IPS-18a (cell line): ENCODE data around the gene REC114.
"Not testable (repeated sequence)": the region's sequence is repeated elsewhere in the genome, so short reads cannot be mapped to it uniquely, and the experiment has no call there.

Source experiments
- H3K27ac ChIP-seq: one replicate; pipeline ENCODE4 v1.5.1; 2013; ENCODE audit warnings: low read length
- H3K27me3 ChIP-seq: one replicate; pipeline ENCODE4 v1.6.1; 2013; ENCODE audit warnings: mild to moderate bottlenecking, low read length; ENCODE audit not compliant: control insufficient read depth, insufficient read depth
- H3K36me3 ChIP-seq: one replicate; pipeline ENCODE4 v1.6.1; 2013; ENCODE audit warnings: low read depth, low read length; ENCODE audit not compliant: control insufficient read depth
- H3K4me1 ChIP-seq: one replicate; pipeline ENCODE4 v1.6.1; 2013; ENCODE audit warnings: low read depth, low read length; ENCODE audit not compliant: control insufficient read depth
- H3K4me3 ChIP-seq: one replicate; pipeline ENCODE4 v1.5.1; 2013; ENCODE audit warnings: low read length
- H3K9ac ChIP-seq: one replicate; pipeline ENCODE4 v1.6.1; 2013; ENCODE audit warnings: mild to moderate bottlenecking, low read length, moderate library complexity
- H3K9me3 ChIP-seq: one replicate; pipeline ENCODE4 v1.6.1; 2013; ENCODE audit warnings: low read depth, low read length; ENCODE audit not compliant: control insufficient read depth

REC114 gene

GRCh38 chr15:73442968-73443367, at the start of gene REC114:
Gene REC114 (plus strand): TSS chr15:73443164. CDS start chr15:73443186, 22 bp downstream.
- Histone ChIP-seq H3K27me3 (no peaks in the 10 kb centered on the region), H3K9ac (no peak within 1 kb of the TSS), H3K9me3 (no peaks in the 10 kb centered on the region), H3K27ac (no peak within 1 kb of the TSS), H3K4me3 (no peak within 1 kb of the TSS), H3K36me3 (no peaks in the 10 kb centered on the region), H3K4me1 (no peaks in the 10 kb centered on the region)

- Histone ChIP-seq H3K4me3 (no peak overlapping the region), H3K4me1 (peaks cover 22% of the 10 kb centered on the region)
Observed at GRCh38 chr15:73393336-73393735, 49.6 kb upstream of the REC114 start.

GRCh38 chr15:73394782-73395181, 48.2 kb upstream of the REC114 start:
- Histone ChIP-seq H3K27ac (no peak overlapping the region), H3K9ac (no peak overlapping the region), H3K9me3 (no peaks in the 10 kb centered on the region), H3K36me3 (no peaks in the 10 kb centered on the region), H3K27me3 (no peaks in the 10 kb centered on the region), H3K4me3 (no peak overlapping the region), H3K4me1 (peaks cover 12% of the 10 kb centered on the region)

More at GRCh38 chr15:73393336-73393735, 49.6 kb upstream of the REC114 start:
- no peaks in the 10 kb centered on the region for H3K27me3 ChIP-seq
- H3K36me3 ChIP-seq, result no peaks in the 10 kb centered on the region
- no peak overlapping the region for H3K9ac ChIP-seq
- no peaks in the 10 kb centered on the region for H3K9me3 ChIP-seq
- no peak overlapping the region for H3K27ac ChIP-seq

- Histone ChIP-seq H3K36me3 (no peaks in the 10 kb centered on the region), H3K27me3 (no peaks in the 10 kb centered on the region), H3K4me3 (no peak overlapping the region), H3K27ac (no peak overlapping the region), H3K9ac (no peak overlapping the region), H3K4me1 (peaks cover 12% of the 10 kb centered on the region), H3K9me3 (no peaks in the 10 kb centered on the region)
Observed at GRCh38 chr15:73395671-73396070, 47.3 kb upstream of the REC114 start.

- no peak overlapping the region for H3K9ac ChIP-seq
- H3K4me3 ChIP-seq, result no peak overlapping the region
- H3K9me3 ChIP-seq, result no peaks in the 10 kb centered on the region
- H3K36me3 ChIP-seq, result no peaks in the 10 kb centered on the region
- no peaks in the 10 kb centered on the region for H3K27me3 ChIP-seq
- H3K4me1 ChIP-seq, result peaks cover 12% of the 10 kb centered on the region
- H3K27ac ChIP-seq, result no peak overlapping the region
Observed at GRCh38 chr15:73397461-73397860, 45.5 kb upstream of the REC114 start.

GRCh38 chr15:73398861-73399260, 44.1 kb upstream of the REC114 start:
- H3K4me1 ChIP-seq, result peaks cover 8% of the 10 kb centered on the region
- H3K9me3 ChIP-seq, result no peaks in the 10 kb centered on the region
- H3K27me3 ChIP-seq, result no peaks in the 10 kb centered on the region
- no peak overlapping the region for H3K4me3 ChIP-seq
- no peak overlapping the region for H3K9ac ChIP-seq
- H3K36me3 ChIP-seq, result no peaks in the 10 kb centered on the region
- no peak overlapping the region for H3K27ac ChIP-seq

- H3K9ac ChIP-seq, H3K4me1 ChIP-seq, H3K27me3 ChIP-seq, H3K9me3 ChIP-seq, H3K27ac ChIP-seq, H3K4me3 ChIP-seq, H3K36me3 ChIP-seq: not testable (repeated sequence)
Observed at GRCh38 chr15:73400222-73400621, 42.7 kb upstream of the REC114 start.

GRCh38 chr15:73403171-73403570, 39.8 kb upstream of the REC114 start:
- no peak overlapping the region for H3K4me3 ChIP-seq
- H3K9me3 ChIP-seq, result no peaks in the 10 kb centered on the region
- H3K4me1 ChIP-seq, result no peaks in the 10 kb centered on the region
- H3K27ac ChIP-seq, result no peak overlapping the region
- H3K36me3 ChIP-seq, result no peaks in the 10 kb centered on the region
- H3K9ac ChIP-seq, result no peak overlapping the region
- no peaks in the 10 kb centered on the region for H3K27me3 ChIP-seq

- no peak overlapping the region for H3K27ac ChIP-seq
- no peaks in the 10 kb centered on the region for H3K4me1 ChIP-seq
- no peak overlapping the region for H3K9ac ChIP-seq
- H3K9me3 ChIP-seq, result no peaks in the 10 kb centered on the region
- H3K27me3 ChIP-seq, result no peaks in the 10 kb centered on the region
- H3K36me3 ChIP-seq, result no peaks in the 10 kb centered on the region
- H3K4me3 ChIP-seq, result no peak overlapping the region
Observed at GRCh38 chr15:73414876-73415275, 28.1 kb upstream of the REC114 start.

GRCh38 chr15:73424506-73424905, 18.5 kb upstream of the REC114 start:
- Histone ChIP-seq H3K9me3 (no peaks in the 10 kb centered on the region), H3K9ac (no peak overlapping the region), H3K27ac (no peak overlapping the region), H3K36me3 (no peaks in the 10 kb centered on the region), H3K4me1 (no peaks in the 10 kb centered on the region), H3K27me3 (no peaks in the 10 kb centered on the region), H3K4me3 (no peak overlapping the region)

GRCh38 chr15:73425510-73425909, 17.5 kb upstream of the REC114 start:
- Histone ChIP-seq H3K27me3 (no peaks in the 10 kb centered on the region), H3K4me3 (no peak overlapping the region), H3K9me3 (no peaks in the 10 kb centered on the region), H3K9ac (no peak overlapping the region), H3K27ac (no peak overlapping the region), H3K36me3 (no peaks in the 10 kb centered on the region), H3K4me1 (no peaks in the 10 kb centered on the region)

- H3K9ac ChIP-seq, result no peak overlapping the region
- no peak overlapping the region for H3K27ac ChIP-seq
- no peaks in the 10 kb centered on the region for H3K9me3 ChIP-seq
- H3K36me3 ChIP-seq, result no peaks in the 10 kb centered on the region
- no peak overlapping the region for H3K4me3 ChIP-seq
- no peaks in the 10 kb centered on the region for H3K27me3 ChIP-seq
- no peaks in the 10 kb centered on the region for H3K4me1 ChIP-seq
Observed at GRCh38 chr15:73426323-73426994, 16.5 kb upstream of the REC114 start.
